Spleen (tissue), 13 donors: ENCODE data around the gene ZDHHC5. TPM values are rescaled to one million over a fixed set of nuclear protein-coding genes. Genes with fewer than 3 reads are reported as not detected.

Source experiments
- DNase-seq: peaks from one replicate; pipeline ENCODE4 v3.0.0-alpha.2; 2020
- H3K27ac ChIP-seq, 8 donors: fragments of 200-600 bp; sonication (generic) in 7 of 8; 1 replicate in 4 of 8; 2 replicates in 4 of 8; pipeline versions ENCODE4 v1.5.0 to v1.8.0; 2016 to 2021; ENCODE audit warnings: inconsistent platforms in 4 of 8, mild to moderate bottlenecking in 4 of 8, moderate library complexity in 1 of 8
- H3K27me3 ChIP-seq, 7 donors: fragments of 200-600 bp; sonication (generic) in 6 of 7; replicated peaks in 1 of 7; 1 replicate in 4 of 7; 2 replicates in 3 of 7; pipeline versions ENCODE4 v1.5.0 to v1.8.0; 2016 to 2021; ENCODE audit warnings: inconsistent platforms in 3 of 7, mild to moderate bottlenecking in 1 of 7
- H3K36me3 ChIP-seq, 6 donors: fragments of 200-600 bp; sonication (generic) in 5 of 6; 1 replicate in 4 of 6; 2 replicates in 2 of 6; pipeline versions ENCODE4 v1.5.0 to v1.8.0; 2016 to 2021; ENCODE audit warnings: inconsistent platforms in 2 of 6
- H3K4me1 ChIP-seq, 6 donors: fragments of 200-600 bp; sonication (generic) in 5 of 6; 1 replicate in 3 of 6; 2 replicates in 3 of 6; pipeline versions ENCODE4 v1.5.0 to v1.8.0; 2016 to 2021; ENCODE audit warnings: inconsistent platforms in 3 of 6
- H3K4me3 ChIP-seq, 8 donors: fragments of 200-600 bp; sonication (generic) in 7 of 8; 1 replicate in 4 of 8; 2 replicates in 4 of 8; pipeline versions ENCODE4 v1.5.0 to v1.8.0; 2016 to 2021; ENCODE audit warnings: inconsistent platforms in 4 of 8, mild to moderate bottlenecking in 4 of 8, moderate library complexity in 2 of 8
- H3K9me3 ChIP-seq, 8 donors: fragments of 200-600 bp; sonication (generic) in 7 of 8; 1 replicate in 4 of 8; 2 replicates in 4 of 8; pipeline versions ENCODE4 v1.5.0 to v1.8.0; 2016 to 2021; ENCODE audit warnings: inconsistent platforms in 4 of 8
- CTCF ChIP-seq, 11 experiments: fragments of 200-600 bp in 7 of 11; fragments of 450-650 bp in 4 of 11; sonication (generic) in 4 of 11; IDR thresholded peaks in 8 of 11; conservative IDR thresholded peaks in 3 of 11; 1 replicate in 7 of 11; 2 replicates in 4 of 11; pipeline versions ENCODE4 v1.4.0 to v1.8.0; 2016 to 2021; ENCODE audit warnings: antibody characterized with exemption in 11 of 11, inconsistent platforms in 4 of 11, mild to moderate bottlenecking in 1 of 11
- POLR2A ChIP-seq, 3 donors: fragments of 450-650 bp; IDR thresholded peaks; one replicate each; pipeline ENCODE4 v1.5.1; 2017; ENCODE audit warnings: antibody characterized with exemption in 3 of 3, mild to moderate bottlenecking in 1 of 3
- POLR2AphosphoS5 ChIP-seq, 3 donors: sonication (generic); formaldehyde crosslinking; IDR thresholded peaks; one replicate each; pipeline ENCODE4 v1.5.1; 2017; ENCODE audit warnings: antibody characterized with exemption in 3 of 3
- WGBS, 5 donors: extraction: QIAGEN DNeasy Blood & Tissue Kit in 3 of 5; methylation state at CpG; one replicate each; pipeline versions ENCODE4 v1.1.5 to v1.1.7; 2013 to 2018; 5-methylcytosine and 5-hydroxymethylcytosine counted together
- intact Hi-C: fragments of 100-400 bp; cut with DNase I; formaldehyde crosslinking; loops from one replicate; pipeline ENCODE4 v1.15.0; 2023; ENCODE audit warnings: low total_unique reads
- long read RNA-seq, 2 donors: transcript quantifications; one replicate each; lab custom pipeline, GENCODE V29; 2026
- polyA plus RNA-seq, 3 donors: library from polyadenylated mRNA; stranded (reverse); fragments of 200-250 nt; gene quantifications; one replicate each; pipeline ENCODE4 v1.2.1, GENCODE V29; 2013
- total RNA-seq, 7 donors: library from RNA; depleted of rRNA in 3 of 7; stranded (reverse); fragments of >200 nt in 3 of 7; fragmentation: NEBNext Ultra II Directional in 4 of 7; extraction: Animal tissue kit (Norgen Biotek cat#: 25700) in 4 of 7; gene quantifications; one replicate each; pipeline versions ENCODE4 v1.1.0 to v1.2.1, GENCODE V29; 2016 to 2021
- donor health status: healthy with polysubstance abuse.
- donor health status: DM: no; HTN: no; CAD: no; lungs with moderate emphysema.
- donor health status: DM: no; HTN: no; CAD: no.
- donor health status: Bipolar disorder and iron deficiency.
- donor health status: healthy.
- donor health status: DM: no; HTN: no; CAD: no.
- donor health status: DM: yes; HTN: yes; CAD: no.

The ZDHHC5 gene
- total RNA-seq (10 to 100 TPM; 41.5 to 58.0 (median 51.2) TPM), polyA plus RNA-seq (10 to 100 TPM; 14.0 to 16.7 (median 14.2) TPM)
- long read RNA-seq, donor 1, full-length matches to known transcripts = 2 of 9 reads
- long read RNA-seq, donor 1, partial matches to known transcripts = 7 of 9 reads
- long read RNA-seq, donor 1, other reads (novel, unspliced or antisense) = 0 of 9 reads
- long read RNA-seq, donor 2, full-length matches to known transcripts = 4 of 36 reads
- long read RNA-seq, donor 2, partial matches to known transcripts = 22 of 36 reads
- long read RNA-seq, donor 2, other reads (novel, unspliced or antisense) = 10 of 36 reads

GRCh38 chr11:57667736-57668433 lies at the start of gene ZDHHC5:
TSS of gene ZDHHC5 (plus strand) at chr11:57668114. CDS start at chr11:57673091, 4,977 bp downstream.
- Histone ChIP-seq H3K9me3 (no peaks in the 10 kb centered on the region), H3K36me3 (peaks cover 0 to 22% (median 13%) of the 10 kb centered on the region in 6 donors), H3K27ac (peak within 1 kb of the TSS; percentile 96 to 100 (median 98)), H3K4me3 (peak within 1 kb of the TSS; percentile 75 to 99 (median 88)), H3K27me3 (no peaks in the 10 kb centered on the region), H3K4me1 (peaks cover 20 to 60% (median 46%) of the 10 kb centered on the region in 6 donors)
- peak; percentile 100 for DNase-seq
- intact Hi-C loops = loop anchor here (10.0 kb wide), 1 partner anchor 127 kb away; no protein-coding TSS in a partner anchor
- WGBS, 5 donors = 0 to 1% (median 0%) methylated on average over 35 to 96 of the region's 96 CpGs
- TF ChIP-seq POLR2A (IDR thresholded peaks at IDR 0.05) = peak in 1 of 3 donors; percentile 62
- TF ChIP-seq CTCF (IDR thresholded peaks at IDR 0.05 in 8 of 11, conservative IDR thresholded peaks at IDR 0.05 in 3 of 11) = peak in 9 of 11 experiments; percentile 27 to 85 (median 77)
- peak; percentile 87 to 91 (median 90) for TF ChIP-seq POLR2AphosphoS5 (IDR thresholded peaks at IDR 0.05)

DNA sequence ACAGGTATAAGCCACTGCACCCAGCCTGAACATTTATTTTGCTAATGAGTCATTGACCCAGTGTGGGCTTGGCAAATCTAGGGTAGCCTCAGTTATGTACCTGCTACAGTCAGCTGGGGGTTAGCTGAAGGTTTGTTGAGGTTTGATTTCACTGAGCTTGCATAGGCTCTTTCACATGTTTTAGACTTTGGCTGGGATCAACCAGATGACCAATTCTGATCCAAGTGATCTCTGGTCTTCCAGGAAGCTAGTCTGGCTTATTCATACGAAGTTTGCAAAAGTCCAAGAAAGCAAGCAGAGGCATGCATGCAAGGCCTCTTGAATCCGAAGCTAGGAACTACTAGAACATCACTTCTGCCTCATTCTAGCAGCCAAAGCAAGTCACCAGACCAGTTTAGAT lies 49.5 kb upstream of the ZDHHC5 start:
- Histone ChIP-seq H3K27ac (no peak overlapping the region), H3K27me3 (no peaks in the 10 kb centered on the region), H3K4me3 (no peak overlapping the region), H3K36me3 (peaks cover 0 to 38% (median 11%) of the 10 kb centered on the region in 6 donors), H3K4me1 (no peaks in the 10 kb centered on the region), H3K9me3 (peaks cover 0 to 25% (median 17%) of the 10 kb centered on the region in 8 donors)
- intact Hi-C loops = no loop called here
- TF ChIP-seq POLR2AphosphoS5 (IDR thresholded peaks at IDR 0.05) = no peak
- TF ChIP-seq POLR2A (IDR thresholded peaks at IDR 0.05) = no peak
- no peak for TF ChIP-seq CTCF (IDR thresholded peaks at IDR 0.05 in 8 of 11, conservative IDR thresholded peaks at IDR 0.05 in 3 of 11)
- 84 to 92% (median 90%) methylated on average over 2 of the region's 2 CpGs for WGBS, 5 donors
- no peak for DNase-seq

DNA sequence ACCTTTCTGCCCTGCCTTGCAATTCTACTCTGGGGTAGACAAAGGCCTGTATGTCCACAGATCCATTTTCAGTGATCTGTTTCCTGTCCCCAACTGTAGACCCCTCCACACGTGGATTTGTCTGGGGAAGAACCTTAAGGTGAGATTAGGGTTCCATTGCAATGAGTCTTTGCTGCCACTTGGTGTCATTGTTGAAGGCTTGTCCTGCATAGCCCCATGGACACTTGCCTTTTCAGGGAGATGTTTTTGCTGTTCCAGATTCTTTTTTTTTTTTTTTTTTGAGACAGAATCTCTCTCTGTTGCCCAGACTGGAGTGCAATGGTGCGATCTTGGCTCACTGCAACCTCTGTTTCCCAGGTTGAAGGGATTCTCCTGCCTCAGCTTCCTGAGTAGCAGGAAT lies 48.6 kb upstream of the ZDHHC5 start:
- no peak overlapping the region for H3K4me3 ChIP-seq
- H3K27ac ChIP-seq = no peak overlapping the region
- no peaks in the 10 kb centered on the region for H3K27me3 ChIP-seq
- peaks cover 0 to 25% (median 17%) of the 10 kb centered on the region in 8 donors for H3K9me3 ChIP-seq
- DNase-seq = peak; percentile 11
- TF ChIP-seq CTCF (IDR thresholded peaks at IDR 0.05 in 8 of 11, conservative IDR thresholded peaks at IDR 0.05 in 3 of 11) (no peak), POLR2A (IDR thresholded peaks at IDR 0.05) (no peak), POLR2AphosphoS5 (IDR thresholded peaks at IDR 0.05) (no peak)
- intact Hi-C loops = no loop called here
- 83 to 96% (median 90%) methylated on average over 2 of the region's 2 CpGs for WGBS, 5 donors
- H3K4me1 ChIP-seq = no peaks in the 10 kb centered on the region
- peaks cover 0 to 29% (median 3%) of the 10 kb centered on the region in 6 donors for H3K36me3 ChIP-seq

- no peak overlapping the region for H3K4me3 ChIP-seq
- H3K36me3 ChIP-seq = peaks cover 0 to 18% (median 0%) of the 10 kb centered on the region in 6 donors
- no peak overlapping the region for H3K27ac ChIP-seq
- intact Hi-C loops = no loop called here
- DNase-seq = no peak
- H3K4me1 ChIP-seq = no peaks in the 10 kb centered on the region
- no peaks in the 10 kb centered on the region for H3K27me3 ChIP-seq
- H3K9me3 ChIP-seq = peaks cover 0 to 25% (median 17%) of the 10 kb centered on the region in 8 donors
- no peak for TF ChIP-seq CTCF (IDR thresholded peaks at IDR 0.05 in 8 of 11, conservative IDR thresholded peaks at IDR 0.05 in 3 of 11)
- TF ChIP-seq POLR2A (IDR thresholded peaks at IDR 0.05) = no peak
- TF ChIP-seq POLR2AphosphoS5 (IDR thresholded peaks at IDR 0.05) = no peak
Measured at GRCh38 chr11:57620467-57620866, 47.4 kb upstream of the ZDHHC5 start.
